WTC11 (cell line): Measurements from ENCODE around the gene VPS8. TPM values are rescaled to one million over a fixed set of nuclear protein-coding genes. Genes with fewer than 3 reads are reported as not detected.

ENCODE experiments used
- ATAC-seq: fragments of 200-7000 bp; cut with Tn5 transposase; 2 replicates; pipeline ENCODE4 v1.10.0; 2021; ENCODE audit warnings: mild to moderate bottlenecking, moderate library complexity
- CTCF ChIA-PET: fragments of 300-600 bp; sonication (Branson Sonifier 250); formaldehyde crosslinking; loops from one replicate; lab custom pipeline; 2021; ENCODE audit warnings: antibody characterized with exemption; lab: Charles Lee
- POLR2A ChIA-PET: fragments of 350-600 bp; sonication (Branson Sonifier 250); formaldehyde crosslinking; loops from one replicate; lab custom pipeline; 2021; ENCODE audit warnings: antibody characterized with exemption; lab: Charles Lee
- DNase-seq: peaks from one replicate; pipeline ENCODE4 v3.0.0; 2021; ENCODE audit warnings: low spot score
- H3K27ac Mint-ChIP-seq: 2 replicates; pipeline ENCODE4 v1.8.0; 2021; ENCODE audit warnings: mixed read lengths
- H3K27me3 Mint-ChIP-seq: 2 replicates; pipeline ENCODE4 v1.8.0; 2021; ENCODE audit warnings: low read depth, mild to moderate bottlenecking, moderate library complexity, mixed read lengths
- H3K36me3 Mint-ChIP-seq: 2 replicates; pipeline ENCODE4 v1.8.0; 2021; ENCODE audit warnings: mixed read lengths
- H3K4me1 Mint-ChIP-seq: 2 replicates; pipeline ENCODE4 v1.8.0; 2022; ENCODE audit warnings: mixed read lengths
- H3K4me3 Mint-ChIP-seq: 2 replicates; pipeline ENCODE4 v1.8.0; 2021; ENCODE audit warnings: mild to moderate bottlenecking, moderate library complexity, mixed read lengths
- H3K9me3 Mint-ChIP-seq: 2 replicates; pipeline ENCODE4 v1.8.0; 2021; ENCODE audit warnings: mixed read lengths
- ATF1 ChIP-seq: sonication (generic); formaldehyde crosslinking; IDR thresholded peaks from 2 replicates; pipeline ENCODE4 v1.8.1; 2023; ENCODE audit warnings: mild to moderate bottlenecking, moderate library complexity, missing genetic modification reagents
- CREM ChIP-seq: sonication (generic); formaldehyde crosslinking; IDR thresholded peaks from 2 replicates; pipeline ENCODE4 v1.8.1; 2022; ENCODE audit warnings: mild to moderate bottlenecking, missing genetic modification reagents, moderate library complexity
- FOXP4 ChIP-seq: sonication (generic); formaldehyde crosslinking; IDR thresholded peaks from 2 replicates; pipeline ENCODE4 v1.8.0; 2022; ENCODE audit warnings: mild to moderate bottlenecking, missing genetic modification reagents
- GABPB1 ChIP-seq: sonication (generic); formaldehyde crosslinking; IDR thresholded peaks from 2 replicates; pipeline ENCODE4 v1.8.1; 2023; ENCODE audit warnings: mild to moderate bottlenecking, missing genetic modification reagents
- GRHL2 ChIP-seq: fragments of 250-450 bp; sonication (Bioruptor Pico); IDR thresholded peaks from 2 replicates; pipeline ENCODE4 v1.8.0; 2022; ENCODE audit warnings: mild to moderate bottlenecking, moderate library complexity; ENCODE audit not compliant: insufficient replicate concordance, severe bottlenecking
- OVOL2 ChIP-seq: fragments of 250-450 bp; sonication (Bioruptor Pico); IDR thresholded peaks from 2 replicates; pipeline ENCODE4 v1.9.0; 2021; ENCODE audit warnings: mild to moderate bottlenecking, borderline replicate concordance
- PRRX2 ChIP-seq: fragments of 250-450 bp; sonication (Bioruptor Pico); IDR thresholded peaks from 2 replicates; pipeline ENCODE4 v1.8.0; 2021; ENCODE audit warnings: mild to moderate bottlenecking
- SOX15 ChIP-seq: fragments of 250-450 bp; sonication (Bioruptor Pico); IDR thresholded peaks from 2 replicates; pipeline ENCODE4 v1.9.0; 2021; ENCODE audit warnings: mild to moderate bottlenecking
- TP53 ChIP-seq: sonication (generic); formaldehyde crosslinking; IDR thresholded peaks from 2 replicates; pipeline ENCODE4 v1.8.1; 2023; ENCODE audit warnings: mild to moderate bottlenecking, missing genetic modification reagents
- ZBTB43 ChIP-seq: sonication (generic); formaldehyde crosslinking; IDR thresholded peaks from 2 replicates; pipeline ENCODE4 v1.8.1; 2023; ENCODE audit warnings: mild to moderate bottlenecking, missing genetic modification reagents
- ZNF121 ChIP-seq: sonication (generic); formaldehyde crosslinking; IDR thresholded peaks from 2 replicates; pipeline ENCODE4 v1.8.0; 2023; ENCODE audit warnings: missing genetic modification reagents
- ZNF281 ChIP-seq: sonication (generic); formaldehyde crosslinking; IDR thresholded peaks from 2 replicates; pipeline ENCODE4 v1.8.0; 2023; ENCODE audit warnings: mild to moderate bottlenecking, missing genetic modification reagents
- ZNF423 ChIP-seq: fragments of 250-450 bp; sonication (Bioruptor Pico); IDR thresholded peaks from 2 replicates; pipeline ENCODE4 v2.1.2; 2022; ENCODE audit warnings: mild to moderate bottlenecking, moderate library complexity
- total RNA-seq: library from RNA; stranded (reverse); gene quantifications from 3 replicates; pipeline ENCODE4 v1.2.3, GENCODE V29; 2021
- TF ChIP-seq, protein P1 (sequence below): sonication (generic); formaldehyde crosslinking; IDR thresholded peaks from 2 replicates; pipeline ENCODE4 v1.8.0; 2022; ENCODE audit warnings: mild to moderate bottlenecking, missing genetic modification reagents
- TF ChIP-seq, protein P2 (sequence below): sonication (generic); formaldehyde crosslinking; IDR thresholded peaks from 2 replicates; pipeline ENCODE4 v1.8.1; 2023; ENCODE audit warnings: mild to moderate bottlenecking, missing genetic modification reagents, borderline replicate concordance
- TF ChIP-seq, protein P3 (sequence below): sonication (generic); formaldehyde crosslinking; IDR thresholded peaks from 2 replicates; pipeline ENCODE4 v1.8.0; 2022; ENCODE audit warnings: missing genetic modification reagents

Gene VPS8
- total RNA-seq, 1 experiment from 2014 or later = 44.9 TPM

- H3K27ac Mint-ChIP-seq = no peak overlapping the region
- ChIA-PET POLR2A (no interaction called here), CTCF (interaction anchor here (3.5 kb wide), 1 partner anchor 227 kb away, joined by 18 read pairs; the partner anchor contains the start of gene EPHB3)
- H3K36me3 Mint-ChIP-seq = no peaks in the 10 kb centered on the region
- no peak overlapping the region for H3K4me3 Mint-ChIP-seq
- H3K4me1 Mint-ChIP-seq = peaks cover 26% of the 10 kb centered on the region
- no peaks in the 10 kb centered on the region; the same call in 1 of the 2 replicates for H3K27me3 Mint-ChIP-seq
- H3K9me3 Mint-ChIP-seq = no peaks in the 10 kb centered on the region; the same call in 1 of the 2 replicates
- ATAC-seq = no peak
- DNase-seq = no peak
- TF ChIP-seq CREM (CRISPR knock-in tag) (no peak), ZNF423 (no peak), ATF1 (CRISPR knock-in tag) (no peak), OVOL2 (CRISPR knock-in tag) (no peak), GRHL2 (CRISPR knock-in tag) (no peak), ZNF281 (no peak)
Measured at GRCh38 chr3:184788751-184789150, 23.2 kb upstream of the VPS8 start.

DNA sequence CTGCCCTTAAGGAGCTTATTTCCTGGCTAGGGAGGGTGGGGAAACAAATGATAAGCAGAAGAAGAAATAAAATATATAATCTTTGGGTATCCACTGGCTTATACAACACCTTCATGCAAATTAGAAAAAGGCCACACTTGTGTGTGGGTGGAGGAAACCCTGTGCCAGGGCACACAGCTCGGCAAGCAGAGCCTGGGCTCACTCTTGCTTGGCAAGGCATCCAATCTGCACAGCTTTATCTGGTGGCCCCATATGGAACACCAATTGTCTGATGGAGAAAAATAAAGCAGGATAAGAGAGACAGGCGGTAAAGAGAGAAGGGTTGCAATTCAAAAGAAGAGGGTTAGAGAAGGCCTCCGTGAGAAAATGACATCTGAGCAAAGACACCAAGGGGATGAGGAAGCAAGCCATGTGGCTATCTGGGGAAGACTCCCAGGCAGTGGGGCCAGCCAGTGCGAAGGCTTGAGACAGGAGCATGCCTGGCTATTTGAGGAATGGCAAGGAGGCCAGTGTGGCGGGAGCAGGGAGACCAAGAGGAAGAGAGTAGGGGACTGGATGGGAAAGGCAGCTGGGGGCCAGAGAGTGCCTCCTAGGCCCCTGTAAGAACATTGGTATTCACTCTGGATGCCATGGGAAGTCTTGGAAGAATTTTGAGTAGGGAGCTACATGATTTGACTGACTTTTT lies 22.5 kb upstream of the VPS8 start:
- ChIA-PET POLR2A (interaction anchor here (0.5 kb wide), 1 partner anchor 7 kb away, joined by 3 read pairs; no protein-coding TSS in a partner anchor), CTCF (interaction anchor here (0.6 to 3.5 kb wide), 2 partner anchors 228 to 319 kb away, joined by 3 to 18 read pairs; partner anchors contain the start of gene EPHB3)
- TF ChIP-seq FOXP4 (CRISPR knock-in tag) (no peak), PRRX2 (CRISPR knock-in tag) (no peak), TP53 (no peak), ZNF423 (no peak), SOX15 (CRISPR knock-in tag) (no peak)
- TF ChIP-seq, protein P1, sequence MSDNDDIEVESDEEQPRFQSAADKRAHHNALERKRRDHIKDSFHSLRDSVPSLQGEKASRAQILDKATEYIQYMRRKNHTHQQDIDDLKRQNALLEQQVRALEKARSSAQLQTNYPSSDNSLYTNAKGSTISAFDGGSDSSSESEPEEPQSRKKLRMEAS (CRISPR knock-in tag) = no peak
- TF ChIP-seq, protein P2, sequence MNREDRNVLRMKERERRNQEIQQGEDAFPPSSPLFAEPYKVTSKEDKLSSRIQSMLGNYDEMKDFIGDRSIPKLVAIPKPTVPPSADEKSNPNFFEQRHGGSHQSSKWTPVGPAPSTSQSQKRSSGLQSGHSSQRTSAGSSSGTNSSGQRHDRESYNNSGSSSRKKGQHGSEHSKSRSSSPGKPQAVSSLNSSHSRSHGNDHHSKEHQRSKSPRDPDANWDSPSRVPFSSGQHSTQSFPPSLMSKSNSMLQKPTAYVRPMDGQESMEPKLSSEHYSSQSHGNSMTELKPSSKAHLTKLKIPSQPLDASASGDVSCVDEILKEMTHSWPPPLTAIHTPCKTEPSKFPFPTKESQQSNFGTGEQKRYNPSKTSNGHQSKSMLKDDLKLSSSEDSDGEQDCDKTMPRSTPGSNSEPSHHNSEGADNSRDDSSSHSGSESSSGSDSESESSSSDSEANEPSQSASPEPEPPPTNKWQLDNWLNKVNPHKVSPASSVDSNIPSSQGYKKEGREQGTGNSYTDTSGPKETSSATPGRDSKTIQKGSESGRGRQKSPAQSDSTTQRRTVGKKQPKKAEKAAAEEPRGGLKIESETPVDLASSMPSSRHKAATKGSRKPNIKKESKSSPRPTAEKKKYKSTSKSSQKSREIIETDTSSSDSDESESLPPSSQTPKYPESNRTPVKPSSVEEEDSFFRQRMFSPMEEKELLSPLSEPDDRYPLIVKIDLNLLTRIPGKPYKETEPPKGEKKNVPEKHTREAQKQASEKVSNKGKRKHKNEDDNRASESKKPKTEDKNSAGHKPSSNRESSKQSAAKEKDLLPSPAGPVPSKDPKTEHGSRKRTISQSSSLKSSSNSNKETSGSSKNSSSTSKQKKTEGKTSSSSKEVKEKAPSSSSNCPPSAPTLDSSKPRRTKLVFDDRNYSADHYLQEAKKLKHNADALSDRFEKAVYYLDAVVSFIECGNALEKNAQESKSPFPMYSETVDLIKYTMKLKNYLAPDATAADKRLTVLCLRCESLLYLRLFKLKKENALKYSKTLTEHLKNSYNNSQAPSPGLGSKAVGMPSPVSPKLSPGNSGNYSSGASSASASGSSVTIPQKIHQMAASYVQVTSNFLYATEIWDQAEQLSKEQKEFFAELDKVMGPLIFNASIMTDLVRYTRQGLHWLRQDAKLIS (CRISPR knock-in tag) = no peak
- no peak for ATAC-seq
- H3K36me3 Mint-ChIP-seq = no peaks in the 10 kb centered on the region
- no peak overlapping the region for H3K4me3 Mint-ChIP-seq
- H3K4me1 Mint-ChIP-seq = peaks cover 26% of the 10 kb centered on the region
- no peak overlapping the region for H3K27ac Mint-ChIP-seq
- DNase-seq = no peak
- H3K9me3 Mint-ChIP-seq = no peaks in the 10 kb centered on the region; the same call in 1 of the 2 replicates
- H3K27me3 Mint-ChIP-seq = no peaks in the 10 kb centered on the region; the same call in 1 of the 2 replicates

GRCh38 chr3:184791171-184791570 lies 20.8 kb upstream of the VPS8 start:
- Mint-ChIP-seq H3K36me3 (no peaks in the 10 kb centered on the region), H3K27me3 (no peaks in the 10 kb centered on the region; the same call in 1 of the 2 replicates), H3K4me3 (no peak overlapping the region), H3K4me1 (peaks cover 13% of the 10 kb centered on the region), H3K27ac (no peak overlapping the region), H3K9me3 (no peaks in the 10 kb centered on the region; the same call in 1 of the 2 replicates)
- POLR2A ChIA-PET = no interaction called here
- CTCF ChIA-PET = interaction anchor here (0.9 to 3.5 kb wide), 3 partner anchors 10 to 230 kb away, joined by 3 to 18 read pairs (median 3); partner anchors contain the start of gene EPHB3
- DNase-seq (no peak), ATAC-seq (peak; percentile 56)
- TF ChIP-seq GABPB1 (CRISPR knock-in tag) (no peak), ZBTB43 (CRISPR knock-in tag) (no peak), ZNF121 (CRISPR knock-in tag) (no peak), GRHL2 (CRISPR knock-in tag) (no peak), OVOL2 (CRISPR knock-in tag) (no peak), PRRX2 (CRISPR knock-in tag) (no peak)
- TF ChIP-seq, protein P3, sequence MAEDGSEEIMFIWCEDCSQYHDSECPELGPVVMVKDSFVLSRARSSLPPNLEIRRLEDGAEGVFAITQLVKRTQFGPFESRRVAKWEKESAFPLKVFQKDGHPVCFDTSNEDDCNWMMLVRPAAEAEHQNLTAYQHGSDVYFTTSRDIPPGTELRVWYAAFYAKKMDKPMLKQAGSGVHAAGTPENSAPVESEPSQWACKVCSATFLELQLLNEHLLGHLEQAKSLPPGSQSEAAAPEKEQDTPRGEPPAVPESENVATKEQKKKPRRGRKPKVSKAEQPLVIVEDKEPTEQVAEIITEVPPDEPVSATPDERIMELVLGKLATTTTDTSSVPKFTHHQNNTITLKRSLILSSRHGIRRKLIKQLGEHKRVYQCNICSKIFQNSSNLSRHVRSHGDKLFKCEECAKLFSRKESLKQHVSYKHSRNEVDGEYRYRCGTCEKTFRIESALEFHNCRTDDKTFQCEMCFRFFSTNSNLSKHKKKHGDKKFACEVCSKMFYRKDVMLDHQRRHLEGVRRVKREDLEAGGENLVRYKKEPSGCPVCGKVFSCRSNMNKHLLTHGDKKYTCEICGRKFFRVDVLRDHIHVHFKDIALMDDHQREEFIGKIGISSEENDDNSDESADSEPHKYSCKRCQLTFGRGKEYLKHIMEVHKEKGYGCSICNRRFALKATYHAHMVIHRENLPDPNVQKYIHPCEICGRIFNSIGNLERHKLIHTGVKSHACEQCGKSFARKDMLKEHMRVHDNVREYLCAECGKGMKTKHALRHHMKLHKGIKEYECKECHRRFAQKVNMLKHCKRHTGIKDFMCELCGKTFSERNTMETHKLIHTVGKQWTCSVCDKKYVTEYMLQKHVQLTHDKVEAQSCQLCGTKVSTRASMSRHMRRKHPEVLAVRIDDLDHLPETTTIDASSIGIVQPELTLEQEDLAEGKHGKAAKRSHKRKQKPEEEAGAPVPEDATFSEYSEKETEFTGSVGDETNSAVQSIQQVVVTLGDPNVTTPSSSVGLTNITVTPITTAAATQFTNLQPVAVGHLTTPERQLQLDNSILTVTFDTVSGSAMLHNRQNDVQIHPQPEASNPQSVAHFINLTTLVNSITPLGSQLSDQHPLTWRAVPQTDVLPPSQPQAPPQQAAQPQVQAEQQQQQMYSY (CRISPR knock-in tag) = no peak
